Mesodermal cell (in vitro differentiated cells): Measurements from ENCODE around the gene DDOST.

ENCODE experiments used
- H3K27ac ChIP-seq: 2 replicates; pipeline ENCODE4 v1.7.0; 2013; ENCODE audit warnings: mild to moderate bottlenecking, low read depth, low read length, moderate library complexity; ENCODE audit not compliant: severe bottlenecking
- H3K36me3 ChIP-seq: 2 replicates; pipeline ENCODE4 v1.7.1; 2013; ENCODE audit warnings: mild to moderate bottlenecking, low read length, moderate library complexity; ENCODE audit not compliant: control insufficient read depth, insufficient read depth
- H3K4me1 ChIP-seq: one replicate; pipeline ENCODE4 v1.7.1; 2013; ENCODE audit warnings: mild to moderate bottlenecking, low read length; ENCODE audit not compliant: insufficient read depth, control insufficient read depth, poor library complexity, severe bottlenecking
- H3K4me3 ChIP-seq: 2 replicates; pipeline ENCODE4 v1.7.0; 2013; ENCODE audit warnings: low read length, control low read depth, mild to moderate bottlenecking; ENCODE audit not compliant: insufficient read depth, poor library complexity, severe bottlenecking; ENCODE audit errors: extremely low read depth
- H3K9me3 ChIP-seq: 2 replicates; pipeline ENCODE4 v1.7.1; 2013; ENCODE audit warnings: mild to moderate bottlenecking, low read length, moderate library complexity; ENCODE audit not compliant: control insufficient read depth
- WGBS, 2 experiments: methylation state at CpG; one replicate each; pipeline ENCODE4 v1.1.5; 2013; ENCODE audit warnings: missing lambda C conversion rate in 2 of 2; ENCODE audit not compliant: insufficient coverage in 2 of 2; 5-methylcytosine and 5-hydroxymethylcytosine counted together

The DDOST gene

DNA sequence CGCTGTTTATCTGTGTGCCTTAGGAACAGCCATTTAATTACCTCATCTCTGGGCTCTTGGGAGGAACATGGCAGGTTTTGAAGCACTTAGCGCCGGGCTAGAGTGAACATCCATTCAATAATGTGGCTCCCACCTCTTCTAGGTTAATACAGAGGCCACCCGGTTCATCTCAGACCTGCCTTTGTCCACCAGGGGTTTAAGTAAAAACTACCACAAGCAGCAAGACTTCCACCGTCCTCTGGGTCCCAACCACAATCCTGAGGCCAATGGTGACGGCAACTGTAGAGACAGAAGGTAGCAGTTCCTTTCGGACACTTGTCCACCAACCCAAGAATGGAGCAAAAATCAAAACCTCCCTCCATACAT lies 924 bp upstream of the DDOST start:
- peaks cover 15% of the 10 kb centered on the region for H3K4me1 ChIP-seq
- peaks cover 28% of the 10 kb centered on the region for H3K36me3 ChIP-seq
- 81 to 83% methylated on average over 5 of the region's 7 CpGs for WGBS, 2 experiments
- H3K4me3 ChIP-seq: peak overlapping the region; percentile 95
- peak overlapping the region; percentile 57 for H3K27ac ChIP-seq
- no peaks in the 10 kb centered on the region for H3K9me3 ChIP-seq

DNA sequence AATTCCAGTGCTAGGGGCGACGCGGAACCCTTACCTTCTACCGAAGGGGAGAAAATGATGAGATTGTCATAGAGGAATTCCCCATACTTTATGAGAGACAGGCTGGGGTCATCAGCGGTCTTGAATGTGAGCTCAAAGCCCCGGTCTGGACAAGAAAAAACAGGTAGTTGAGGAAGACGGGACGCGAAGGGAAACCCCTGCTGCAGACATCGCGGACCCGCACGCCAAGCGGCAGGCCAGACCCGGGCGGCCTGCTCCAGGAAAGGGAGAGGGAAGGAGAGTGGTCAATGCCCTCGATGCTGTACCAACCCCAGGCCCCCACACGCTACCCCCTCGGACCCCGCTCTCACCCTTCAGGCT lies 342 bp downstream of the DDOST start:
- 0 to 2% methylated on average over 16 to 20 of the region's 20 CpGs for WGBS, 2 experiments
- H3K36me3 ChIP-seq: peaks cover 41% of the 10 kb centered on the region
- peak overlapping the region; percentile 95 for H3K4me3 ChIP-seq
- H3K27ac ChIP-seq: no peak overlapping the region
- H3K4me1 ChIP-seq: peaks cover 11% of the 10 kb centered on the region
- no peaks in the 10 kb centered on the region for H3K9me3 ChIP-seq

DNA sequence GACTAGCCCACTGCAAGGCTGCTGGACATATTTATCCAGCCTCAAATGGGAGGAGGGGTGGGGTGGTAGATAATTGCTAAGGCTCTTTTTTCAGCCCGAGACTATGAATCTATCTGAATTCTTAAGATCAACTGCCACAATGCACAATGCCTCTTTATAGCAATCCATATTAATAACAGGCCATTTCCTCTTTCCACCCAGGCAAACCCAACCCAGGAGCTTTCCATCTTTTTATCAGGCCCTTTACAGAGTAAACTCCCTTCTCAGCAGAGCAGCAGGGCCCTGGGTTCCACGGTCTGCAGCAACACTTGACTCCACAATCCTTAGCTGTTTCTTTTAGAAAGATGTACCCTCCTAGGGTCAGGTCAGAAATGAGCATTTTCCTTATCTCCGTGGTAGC lies 806 bp downstream of the DDOST start:
- Histone ChIP-seq H3K27ac (no peak overlapping the region), H3K9me3 (no peaks in the 10 kb centered on the region), H3K4me1 (peaks cover 11% of the 10 kb centered on the region), H3K4me3 (peak overlapping the region; percentile 95), H3K36me3 (peaks cover 45% of the 10 kb centered on the region)
- WGBS, 2 experiments: 6 to 14% methylated on average over 1 to 2 of the region's 3 CpGs

DNA sequence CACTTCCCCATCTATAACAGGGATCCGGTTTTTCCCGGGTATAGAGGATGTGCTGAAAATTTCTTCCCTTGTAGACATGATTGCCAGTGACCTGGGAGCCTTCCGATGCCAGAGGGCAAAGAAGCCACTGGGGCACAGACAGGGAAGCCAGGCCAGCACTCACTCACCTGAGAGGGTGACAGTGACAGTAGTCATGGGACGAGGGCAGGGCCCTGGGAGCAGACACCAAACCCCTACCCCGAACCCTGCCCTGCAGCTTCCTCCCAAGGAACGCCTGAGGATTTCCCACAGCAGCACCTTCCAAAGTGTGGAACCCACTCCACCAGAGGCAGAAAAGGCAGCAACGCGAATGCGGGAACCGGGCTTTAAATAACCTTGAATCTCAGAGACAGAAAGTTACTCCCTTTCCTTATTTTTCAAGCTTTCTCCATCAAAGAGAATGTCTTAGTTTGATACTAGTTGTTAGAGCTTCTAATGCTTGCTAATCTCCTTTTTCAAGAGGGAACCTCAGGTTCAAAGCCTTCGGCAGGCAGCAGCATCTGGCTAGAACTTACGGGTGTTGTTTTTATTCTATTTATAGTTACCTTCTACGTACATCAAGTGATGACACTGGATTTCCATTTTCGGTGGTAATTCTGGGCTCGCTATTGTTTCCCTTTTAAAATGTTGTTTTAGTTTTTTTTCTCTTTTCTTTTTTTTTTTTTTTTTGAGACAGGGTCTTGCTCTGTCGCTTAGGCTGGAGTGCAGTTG lies 2.8 kb downstream of the DDOST start:
- peaks cover 11% of the 10 kb centered on the region for H3K4me1 ChIP-seq
- H3K36me3 ChIP-seq: peaks cover 65% of the 10 kb centered on the region
- no peaks in the 10 kb centered on the region for H3K9me3 ChIP-seq
- 96 to 97% methylated on average over 5 to 7 of the region's 16 CpGs for WGBS, 2 experiments
- no peak overlapping the region for H3K4me3 ChIP-seq
- H3K27ac ChIP-seq: no peak overlapping the region

DNA sequence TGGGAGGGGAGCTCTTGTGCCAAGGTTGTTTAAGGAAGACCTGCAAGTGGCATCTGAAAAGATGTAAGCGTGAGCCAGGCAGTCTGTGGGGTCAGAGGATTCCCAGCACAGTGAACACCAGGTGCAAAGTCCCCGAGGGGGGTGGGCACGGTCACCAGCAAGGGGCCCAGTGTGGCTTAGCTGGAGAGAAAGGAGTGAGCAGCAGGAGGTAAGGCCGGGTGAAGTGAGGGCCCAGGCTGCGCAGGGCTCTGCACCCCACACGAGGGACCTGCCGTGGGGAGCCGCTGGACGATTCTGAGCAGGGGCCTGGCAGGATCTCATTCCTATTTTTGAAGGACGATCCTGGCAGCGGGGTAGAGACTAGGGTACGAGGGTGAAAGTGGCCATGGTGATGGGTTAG lies 4.1 kb downstream of the DDOST start:
- H3K27ac ChIP-seq: no peak overlapping the region
- H3K36me3 ChIP-seq: peaks cover 79% of the 10 kb centered on the region
- no peak overlapping the region for H3K4me3 ChIP-seq
- 96 to 98% methylated on average over 12 of the region's 12 CpGs for WGBS, 2 experiments
- no peaks in the 10 kb centered on the region for H3K9me3 ChIP-seq
- peaks cover 11% of the 10 kb centered on the region for H3K4me1 ChIP-seq

DNA sequence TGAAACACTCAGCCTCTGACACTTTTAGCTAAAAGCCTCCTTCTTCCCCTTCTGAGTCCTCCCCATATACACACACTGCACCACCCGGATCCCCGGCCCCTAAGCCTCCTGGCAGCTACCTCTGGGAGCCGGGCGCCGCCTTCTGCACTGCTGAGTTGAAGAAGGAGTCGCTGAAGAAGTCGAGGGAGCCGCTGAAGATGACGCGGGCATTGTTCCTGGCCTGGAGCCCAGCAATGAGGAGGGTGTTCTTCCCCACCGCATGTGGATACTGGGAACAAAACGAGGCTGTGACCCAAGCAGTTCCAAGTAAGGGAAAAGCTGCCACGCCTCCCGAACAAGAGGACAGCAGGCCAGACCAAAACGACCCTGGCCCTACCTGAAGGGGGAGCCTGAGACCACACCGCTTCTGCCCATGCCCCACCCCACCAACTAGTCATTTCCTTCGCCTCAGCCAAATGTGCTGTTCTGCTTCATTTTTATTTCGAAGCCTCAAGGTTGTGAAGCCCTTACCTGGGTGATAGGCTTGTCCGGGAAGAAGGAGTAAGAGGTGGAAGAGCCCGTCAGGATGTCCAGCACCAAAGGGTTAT lies 7.0 kb downstream of the DDOST start:
- Histone ChIP-seq H3K27ac (no peak overlapping the region), H3K36me3 (peaks cover 94% of the 10 kb centered on the region), H3K4me3 (no peak overlapping the region), H3K4me1 (no peaks in the 10 kb centered on the region), H3K9me3 (no peaks in the 10 kb centered on the region)
- 86 to 88% methylated on average over 15 to 16 of the region's 20 CpGs for WGBS, 2 experiments

DNA sequence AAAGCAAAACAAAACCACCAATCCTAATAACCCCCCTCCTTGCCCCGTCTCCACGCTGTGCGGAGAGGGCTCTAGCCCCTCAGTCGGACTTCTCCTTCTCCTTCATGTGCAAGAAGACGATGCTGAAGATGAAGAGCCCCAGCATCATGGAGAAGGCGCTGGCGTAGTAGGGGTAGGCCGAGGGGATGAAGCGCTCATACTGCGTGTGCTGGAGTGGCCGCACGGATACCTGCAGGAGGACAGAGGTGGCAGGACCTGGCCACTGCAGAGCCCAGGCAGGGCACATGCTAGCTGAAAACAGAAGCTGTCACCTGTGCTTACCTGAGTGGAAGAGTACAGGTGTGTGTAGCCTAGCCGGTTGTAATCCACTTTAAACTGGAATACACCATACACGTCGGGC lies 8.9 kb downstream of the DDOST start:
- 94 to 98% methylated on average over 8 to 15 of the region's 15 CpGs for WGBS, 2 experiments
- Histone ChIP-seq H3K9me3 (no peaks in the 10 kb centered on the region), H3K4me1 (no peaks in the 10 kb centered on the region), H3K27ac (no peak overlapping the region), H3K4me3 (no peak overlapping the region), H3K36me3 (peaks cover 89% of the 10 kb centered on the region)

DNA sequence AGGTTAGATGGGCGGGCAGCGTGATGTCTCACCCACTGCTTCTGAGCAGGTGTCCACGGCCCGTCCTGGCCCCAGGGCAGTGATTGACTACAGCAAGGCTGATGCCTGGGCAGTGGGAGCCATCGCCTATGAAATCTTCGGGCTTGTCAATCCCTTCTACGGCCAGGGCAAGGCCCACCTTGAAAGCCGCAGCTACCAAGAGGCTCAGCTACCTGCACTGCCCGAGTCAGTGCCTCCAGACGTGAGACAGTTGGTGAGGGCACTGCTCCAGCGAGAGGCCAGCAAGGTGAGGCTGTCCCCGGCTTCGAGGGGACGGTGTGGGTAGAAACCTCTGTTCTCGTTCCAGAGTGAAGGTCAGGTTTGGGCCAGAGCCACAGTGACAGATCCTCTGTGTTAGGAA lies 12.2 kb downstream of the DDOST start:
- H3K36me3 ChIP-seq: peaks cover 69% of the 10 kb centered on the region
- H3K27ac ChIP-seq: no peak overlapping the region

DNA sequence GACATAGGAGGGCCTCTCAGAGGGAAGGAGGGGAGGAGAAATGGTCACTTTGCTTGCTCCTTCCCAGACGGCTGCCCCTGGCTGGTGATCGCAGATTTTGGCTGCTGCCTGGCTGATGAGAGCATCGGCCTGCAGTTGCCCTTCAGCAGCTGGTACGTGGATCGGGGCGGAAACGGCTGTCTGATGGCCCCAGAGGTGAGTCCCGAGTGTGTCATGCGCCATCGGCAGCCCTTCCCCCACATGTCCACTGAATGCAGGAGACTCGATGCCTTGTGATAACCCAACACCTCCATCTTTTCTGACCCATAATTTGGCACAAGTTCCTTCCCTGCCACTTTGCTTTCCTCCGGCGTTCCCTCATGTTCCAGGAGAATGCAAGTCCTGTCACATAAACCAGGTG lies 12.7 kb downstream of the DDOST start:
- no peaks in the 10 kb centered on the region for H3K9me3 ChIP-seq
- no peak overlapping the region for H3K4me3 ChIP-seq
- 95 to 96% methylated on average over 12 to 13 of the region's 13 CpGs for WGBS, 2 experiments
- peaks cover 64% of the 10 kb centered on the region for H3K36me3 ChIP-seq
- H3K27ac ChIP-seq: no peak overlapping the region
- no peaks in the 10 kb centered on the region for H3K4me1 ChIP-seq

More for the DNA sequence above, 12.2 kb downstream of the DDOST start:
- WGBS, 2 experiments: 92 to 97% methylated on average over 15 of the region's 15 CpGs
- no peaks in the 10 kb centered on the region for H3K4me1 ChIP-seq
- H3K4me3 ChIP-seq: no peak overlapping the region
- H3K9me3 ChIP-seq: no peaks in the 10 kb centered on the region

DNA sequence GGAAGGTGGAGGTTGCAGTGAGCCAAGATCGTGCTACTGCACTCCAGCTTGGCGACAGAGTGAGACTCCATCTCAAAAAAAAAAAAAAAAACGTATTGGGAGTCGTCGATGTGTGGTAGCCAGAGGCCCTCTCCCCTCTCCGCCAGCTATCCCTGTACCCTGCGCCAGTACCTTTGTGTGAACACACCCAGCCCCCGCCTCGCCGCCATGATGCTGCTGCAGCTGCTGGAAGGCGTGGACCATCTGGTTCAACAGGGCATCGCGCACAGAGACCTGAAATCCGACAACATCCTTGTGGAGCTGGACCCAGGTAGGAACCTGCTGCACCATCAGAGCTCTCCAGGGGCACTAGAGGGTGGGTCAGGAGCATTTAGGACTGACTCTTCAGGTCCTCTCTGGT lies 15.8 kb downstream of the DDOST start:
- H3K4me3 ChIP-seq: no peak overlapping the region
- no peaks in the 10 kb centered on the region for H3K9me3 ChIP-seq
- peaks cover 44% of the 10 kb centered on the region for H3K36me3 ChIP-seq
- no peak overlapping the region for H3K27ac ChIP-seq
- H3K4me1 ChIP-seq: no peaks in the 10 kb centered on the region
- WGBS, 2 experiments: 91 to 94% methylated on average over 7 to 10 of the region's 14 CpGs

DNA sequence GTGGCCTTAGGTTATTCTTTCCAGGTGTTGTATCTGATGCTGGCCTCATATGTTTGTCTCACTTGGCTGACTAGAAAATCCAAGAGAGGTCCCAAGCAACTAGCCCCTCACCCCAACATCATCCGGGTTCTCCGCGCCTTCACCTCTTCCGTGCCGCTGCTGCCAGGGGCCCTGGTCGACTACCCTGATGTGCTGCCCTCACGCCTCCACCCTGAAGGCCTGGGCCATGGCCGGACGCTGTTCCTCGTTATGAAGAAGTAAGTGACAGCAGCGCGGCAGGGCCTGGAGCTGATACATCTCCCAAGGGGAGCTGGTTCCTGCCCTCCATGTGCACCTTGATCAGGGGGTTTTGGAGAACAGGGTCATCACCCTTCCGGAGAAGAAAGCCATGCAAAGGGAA lies 16.8 kb downstream of the DDOST start:
- peaks cover 38% of the 10 kb centered on the region for H3K36me3 ChIP-seq
- WGBS, 2 experiments: 93 to 97% methylated on average over 13 of the region's 13 CpGs

More for the DNA sequence above, 16.8 kb downstream of the DDOST start:
- no peak overlapping the region for H3K4me3 ChIP-seq
- H3K9me3 ChIP-seq: no peaks in the 10 kb centered on the region
- H3K27ac ChIP-seq: no peak overlapping the region
- no peaks in the 10 kb centered on the region for H3K4me1 ChIP-seq
